H1 (cell line): ENCODE measurements around the gene CELF2. TPM values are rescaled to one million over a fixed set of nuclear protein-coding genes. Genes with fewer than 3 reads are reported as not detected.

ENCODE experiments used
- CTCF ChIA-PET: fragments of 300-600 bp; sonication (Branson Sonifier 250); formaldehyde crosslinking; loops from one replicate; lab custom pipeline; 2021; ENCODE audit not compliant: partially characterized antibody; lab: Charles Lee
- POLR2A ChIA-PET: fragments of 300-600 bp; sonication (Branson Sonifier 250); formaldehyde crosslinking; loops from one replicate; lab custom pipeline; 2021; ENCODE audit warnings: inconsistent platforms; ENCODE audit not compliant: partially characterized antibody; lab: Charles Lee
- DNase-seq, 2 experiments: peaks; one replicate each; pipeline versions ENCODE4 v3.0.0 to v3.0.0-alpha.2; 2010 to 2022; ENCODE audit warnings: low spot score in 2 of 2, low read depth in 1 of 2, mixed read lengths in 1 of 2
- FAIRE-seq: peaks from 2 replicates; lab custom pipeline; 2011; peaks lifted over from hg19 to GRCh38; lab: Jason Lieb, UNC
- H2AFZ ChIP-seq: 2 replicates; pipeline ENCODE4 v1.8.1; 2012; ENCODE audit warnings: low read length, inconsistent platforms
- H2AK5ac ChIP-seq: 2 replicates; pipeline ENCODE4 v1.6.1; 2013; ENCODE audit warnings: low read depth, low read length
- H2BK120ac ChIP-seq: replicated peaks from 2 replicates; pipeline ENCODE3; 2013; ENCODE audit warnings: low read depth, low read length, inconsistent platforms
- H2BK12ac ChIP-seq: 2 replicates; pipeline ENCODE4 v1.6.1; 2013; ENCODE audit warnings: low read depth, low read length
- H2BK15ac ChIP-seq: 2 replicates; pipeline ENCODE4 v1.6.1; 2013; ENCODE audit warnings: low read length
- H2BK20ac ChIP-seq: 2 replicates; pipeline ENCODE4 v1.6.1; 2013; ENCODE audit warnings: low read length
- H2BK5ac ChIP-seq: 2 replicates; pipeline ENCODE4 v1.6.1; 2013; ENCODE audit warnings: low read depth, low read length
- H3K14ac ChIP-seq: 2 replicates; pipeline ENCODE4 v1.6.1; 2013; ENCODE audit warnings: inconsistent platforms; ENCODE audit not compliant: insufficient read length
- H3K18ac ChIP-seq: 2 replicates; pipeline ENCODE4 v1.6.1; 2013; ENCODE audit warnings: low read length; ENCODE audit errors: extremely low read depth
- H3K23ac ChIP-seq: 2 replicates; pipeline ENCODE4 v1.6.1; 2013; ENCODE audit warnings: inconsistent platforms; ENCODE audit not compliant: insufficient read length
- H3K23me2 ChIP-seq: 2 replicates; pipeline ENCODE4 v1.6.1; 2013; ENCODE audit warnings: low read depth, low read length
- H3K27ac ChIP-seq: 2 replicates; pipeline ENCODE4 v1.6.1; 2011; ENCODE audit warnings: low read depth, low read length, inconsistent platforms
- H3K27me3 ChIP-seq, 4 experiments: replicated peaks in 1 of 4; 1 replicate in 1 of 4; 2 replicates in 3 of 4; pipeline versions ENCODE4 v1.6.1 to v1.8.1; 2011 to 2013; ENCODE audit warnings: low read length in 3 of 4, mild to moderate bottlenecking in 3 of 4, inconsistent platforms in 2 of 4, mixed read lengths in 2 of 4, moderate library complexity in 1 of 4; ENCODE audit not compliant: control insufficient read depth in 3 of 4, insufficient read depth in 3 of 4; ENCODE audit errors: extremely low read depth in 1 of 4
- H3K36me3 ChIP-seq, 4 experiments: 2 replicates each; pipeline versions ENCODE4 v1.6.1 to v1.8.1; 2011 to 2013; ENCODE audit warnings: mild to moderate bottlenecking in 4 of 4, low read length in 3 of 4, moderate library complexity in 2 of 4, control low read depth in 1 of 4, inconsistent platforms in 1 of 4; ENCODE audit not compliant: insufficient read depth in 4 of 4, control insufficient read depth in 2 of 4
- H3K4ac ChIP-seq: replicated peaks from 2 replicates; pipeline ENCODE3; 2013; ENCODE audit warnings: low read length, low read depth, mixed read lengths, inconsistent platforms; ENCODE audit not compliant: insufficient read length
- H3K4me1 ChIP-seq, 4 experiments: replicated peaks in 1 of 4; 1 replicate in 1 of 4; 2 replicates in 3 of 4; pipeline versions ENCODE4 v1.6.1 to v1.8.1; 2011 to 2013; ENCODE audit warnings: low read length in 3 of 4, inconsistent platforms in 2 of 4, mixed read lengths in 1 of 4; ENCODE audit not compliant: insufficient read depth in 4 of 4, control insufficient read depth in 3 of 4
- H3K4me2 ChIP-seq, 2 experiments: 2 replicates each; pipeline versions ENCODE4 v1.6.1 to v1.8.1; 2011 to 2013; ENCODE audit warnings: low read depth in 2 of 2, low read length in 2 of 2, control low read depth in 1 of 2, inconsistent platforms in 1 of 2, mild to moderate bottlenecking in 1 of 2; ENCODE audit not compliant: insufficient read depth in 1 of 2
- H3K4me3 ChIP-seq, 4 experiments: fragments of 200-600, 300-600 bp in 1 of 4; sonication (generic), shearing (Covaris generic), sonication (Bioruptor Twin) in 1 of 4; 2 replicates each; pipeline versions ENCODE4 v1.5.1 to v1.8.1; 2011 to 2016; ENCODE audit warnings: low read length in 4 of 4, low read depth in 3 of 4, control low read depth in 2 of 4, inconsistent platforms in 2 of 4, mild to moderate bottlenecking in 2 of 4, mixed read lengths in 1 of 4, moderate library complexity in 1 of 4; ENCODE audit not compliant: insufficient read depth in 2 of 4; ENCODE audit errors: extremely low read depth in 1 of 4
- H3K56ac ChIP-seq: replicated peaks from 2 replicates; pipeline ENCODE3; 2013; ENCODE audit warnings: low read depth, mild to moderate bottlenecking, mixed read lengths, low read length, inconsistent platforms; ENCODE audit not compliant: insufficient read length
- H3K79me1 ChIP-seq: 2 replicates; pipeline ENCODE4 v1.6.1; 2013; ENCODE audit warnings: low read depth, low read length, control low read depth
- H3K79me2 ChIP-seq, 2 experiments: 2 replicates each; pipeline versions ENCODE4 v1.6.1 to v1.8.1; 2012 to 2013; ENCODE audit warnings: low read length in 2 of 2, mild to moderate bottlenecking in 2 of 2, inconsistent platforms in 1 of 2; ENCODE audit not compliant: insufficient read depth in 2 of 2, control insufficient read depth in 1 of 2
- H3K9ac ChIP-seq, 4 experiments: replicated peaks in 1 of 4; 1 replicate in 1 of 4; 2 replicates in 3 of 4; pipeline versions ENCODE4 v1.6.1 to v1.8.1; 2011 to 2013; ENCODE audit warnings: low read depth in 3 of 4, low read length in 3 of 4, control low read depth in 2 of 4, mild to moderate bottlenecking in 2 of 4, moderate library complexity in 2 of 4, inconsistent platforms in 1 of 4; ENCODE audit errors: extremely low read depth in 1 of 4
- H3K9me3 ChIP-seq, 2 experiments: 2 replicates each; pipeline versions ENCODE4 v1.6.1 to v1.8.1; 2012 to 2013; ENCODE audit warnings: mild to moderate bottlenecking in 2 of 2, moderate library complexity in 2 of 2, control low read depth in 1 of 2, inconsistent platforms in 1 of 2, low read depth in 1 of 2, low read length in 1 of 2, mixed read lengths in 1 of 2; ENCODE audit not compliant: insufficient read depth in 2 of 2
- H4K20me1 ChIP-seq, 2 experiments: replicated peaks in 1 of 2; 2 replicates each; pipeline versions ENCODE3 to v1.8.1; 2011 to 2013; ENCODE audit warnings: inconsistent platforms in 2 of 2, low read length in 2 of 2, mild to moderate bottlenecking in 1 of 2; ENCODE audit not compliant: insufficient read depth in 2 of 2, control insufficient read depth in 1 of 2
- H4K5ac ChIP-seq: 2 replicates; pipeline ENCODE4 v1.6.1; 2013; ENCODE audit warnings: low read length, low read depth, mixed read lengths, inconsistent platforms; ENCODE audit not compliant: insufficient read length
- H4K8ac ChIP-seq: 2 replicates; pipeline ENCODE4 v1.8.0; 2013; ENCODE audit warnings: mild to moderate bottlenecking, moderate library complexity, low read length, inconsistent platforms; ENCODE audit not compliant: insufficient read depth; ENCODE audit errors: extremely low read depth
- H4K91ac ChIP-seq: replicated peaks from 2 replicates; pipeline ENCODE3; 2013; ENCODE audit warnings: low read length, mixed read lengths, inconsistent platforms; ENCODE audit not compliant: insufficient read length
- BRCA1 ChIP-seq: IDR thresholded peaks from 2 replicates; pipeline ENCODE4 v1.6.1; 2012; ENCODE audit warnings: low read depth, low read length, improper control_type of control experiment
- CBX5 ChIP-seq: fragments of 300-800, 300-1000 bp; sonication (generic); IDR thresholded peaks from 2 replicates; pipeline ENCODE4 v1.7.1; 2016; ENCODE audit warnings: antibody characterized with exemption, low read length, low read depth
- CTCF ChIP-seq, 3 experiments: IDR thresholded peaks; 1 replicate in 2 of 3; 2 replicates in 1 of 3; pipeline versions ENCODE4 v1.5.1 to v1.6.1; 2011; ENCODE audit warnings: low read length in 3 of 3, mild to moderate bottlenecking in 3 of 3, inconsistent platforms in 2 of 3, low read depth in 1 of 3, moderate library complexity in 1 of 3; ENCODE audit not compliant: insufficient read depth in 1 of 3; ENCODE audit errors: control extremely low read depth in 1 of 3
- GABPA ChIP-seq: IDR thresholded peaks from 2 replicates; pipeline ENCODE4 v1.6.1; 2011; ENCODE audit warnings: mild to moderate bottlenecking, low read length, moderate library complexity, borderline replicate concordance; ENCODE audit not compliant: insufficient read depth
- PHF8 ChIP-seq: fragments of 200-600 bp; sonication (generic); conservative IDR thresholded peaks from 2 replicates; pipeline ENCODE4 v1.7.1; 2012; ENCODE audit warnings: low read depth, mild to moderate bottlenecking, inconsistent platforms, low read length, moderate library complexity
- RAD21 ChIP-seq, 2 experiments: IDR thresholded peaks in 1 of 2; conservative IDR thresholded peaks in 1 of 2; 2 replicates each; pipeline ENCODE4 v1.6.1; 2011; ENCODE audit warnings: low read depth in 2 of 2, low read length in 2 of 2, improper control_type of control experiment in 1 of 2, inconsistent platforms in 1 of 2, mild to moderate bottlenecking in 1 of 2, moderate library complexity in 1 of 2
- RXRA ChIP-seq: IDR thresholded peaks from 2 replicates; pipeline ENCODE4 v1.6.1; 2011; ENCODE audit warnings: low read depth, mild to moderate bottlenecking, low read length, moderate library complexity; ENCODE audit not compliant: insufficient read depth
- TAF1 ChIP-seq: IDR thresholded peaks from 2 replicates; pipeline ENCODE4 v1.6.1; 2011; ENCODE audit warnings: mild to moderate bottlenecking, low read depth, low read length
- TBP ChIP-seq: IDR thresholded peaks from 2 replicates; pipeline ENCODE4 v1.6.1; 2011; ENCODE audit warnings: low read depth, low read length, improper control_type of control experiment
- YY1 ChIP-seq: IDR thresholded peaks from 2 replicates; pipeline ENCODE4 v1.6.1; 2011; ENCODE audit warnings: low read depth, mild to moderate bottlenecking, low read length
- WGBS, 2 experiments: shearing (Covaris generic) in 1 of 2; methylation state at CpG; one replicate each; pipeline versions ENCODE4 v1.1.6 to v1.1.7; 2013 to 2015; ENCODE audit warnings: low lambda C conversion rate in 2 of 2, mixed read lengths in 2 of 2, inconsistent platforms in 1 of 2, low coverage in 1 of 2, missing lambda C conversion rate in 1 of 2; ENCODE audit not compliant: insufficient replicate concordance in 2 of 2, insufficient coverage in 1 of 2, insufficient read length in 1 of 2; ENCODE audit errors: extremely low coverage in 1 of 2, missing lambda C conversion rate in 1 of 2; 5-methylcytosine and 5-hydroxymethylcytosine counted together
- polyA plus RNA-seq, 7 experiments: library from polyadenylated mRNA; depleted of rRNA in 3 of 7; stranded (reverse) in 5 of 7; unstranded in 2 of 7; fragments of >200 nt in 5 of 7; fragments of 200-250 nt in 2 of 7; gene quantifications; 1 replicate in 5 of 7; 2 replicates in 1 of 7; 4 replicates in 1 of 7; pipeline versions ENCODE4 v1.2.1 to v1.2.3, GENCODE V29; 2011 to 2013; ENCODE audit warnings: missing spikeins in 2 of 7, mixed read lengths in 2 of 7
- total RNA-seq: library from RNA; stranded (reverse); fragmentation: NEBNext Ultra II Directional; extraction: Animal tissue kit (Norgen Biotek cat#: 25700); gene quantifications from 2 replicates; pipeline ENCODE4 v1.2.1, GENCODE V29; 2021

Gene CELF2
- total and polyA plus RNA-seq, 2 of the 8 experiments (the other 6 are each of a cell fraction or from before 2014, with no cell fraction given): 18.3 to 22.7 TPM

- Histone ChIP-seq H4K5ac (no peak overlapping the region), H3K79me2 (no peaks in the 10 kb centered on the region), H3K9me3 (peaks cover 0 to 2% of the 10 kb centered on the region in 2 experiments; a peak in 1 of 4 replicates), H3K4me3 (no peak overlapping the region), H3K9ac (no peak overlapping the region), H4K8ac (no peak overlapping the region), H3K4me2 (no peak overlapping the region), H3K18ac (no peak overlapping the region), H3K27me3 (no peaks in the 10 kb centered on the region), H3K23me2 (no peaks in the 10 kb centered on the region), H3K79me1 (no peaks in the 10 kb centered on the region), H3K36me3 (no peaks in the 10 kb centered on the region), H3K4me1 (no peaks in the 10 kb centered on the region), H4K20me1 (no peaks in the 10 kb centered on the region), H2BK5ac (no peak overlapping the region), H2AK5ac (no peak overlapping the region), H2BK15ac (no peak overlapping the region), H3K14ac (no peak overlapping the region), H2BK120ac (no peak overlapping the region), H3K56ac (no peak overlapping the region), H4K91ac (no peak overlapping the region), H3K23ac (no peak overlapping the region), H2AFZ (no peak overlapping the region), H3K4ac (no peak overlapping the region), H3K27ac (no peak overlapping the region), H2BK20ac (no peak overlapping the region), H2BK12ac (no peak overlapping the region)
- DNase-seq (no peak), FAIRE-seq (no peak)
- CTCF ChIA-PET: interaction anchor here (0.6 to 2.1 kb wide), 7 partner anchors 8 to 783 kb away, joined by 3 to 8 read pairs (median 4); no protein-coding TSS in a partner anchor
- 77% methylated on average over 3 of the region's 3 CpGs; no CpG with 5 or more reads in 1 of the 2 experiments for WGBS, 2 experiments
- POLR2A ChIA-PET: no interaction called here
- TF ChIP-seq CTCF (IDR thresholded peaks at IDR 0.05; ENCODE audit: control extremely low read depth in 1 of 3, insufficient read depth in 1 of 3, low read depth in 1 of 3, low read length in 3 of 3) (peak in 1 of 3 experiments; percentile 39; a peak in 2 of 4 replicates), BRCA1 (no peak), TAF1 (no peak), RAD21 (IDR thresholded peaks at IDR 0.05 in 1 of 2, conservative IDR thresholded peaks at IDR 0.05 in 1 of 2; ENCODE audit: low read depth in 2 of 2, low read length in 2 of 2) (peak; percentile 11 to 19; a peak in 1 of 4 replicates), TBP (no peak), CBX5 (no peak), RXRA (no peak), GABPA (no peak), PHF8 (no peak), YY1 (no peak)
Observed at GRCh38 chr10:11357439-11357838, 339.8 kb downstream of the CELF2 start.
